SU-DHL-6 (cell line): Measurements from ENCODE around the gene LILRB3.

Source experiments
- H2AFZ ChIP-seq: fragments of 200-600 bp; sonication (generic); 2 replicates; pipeline ENCODE4 v1.6.1; 2014; ENCODE audit warnings: low read depth, mild to moderate bottlenecking, moderate library complexity, mixed read lengths, antibody characterized with exemption, low read length; ENCODE audit not compliant: severe bottlenecking
- H3F3A ChIP-seq: fragments of 200-600 bp; shearing (Covaris generic); 2 replicates; pipeline ENCODE4 v1.6.0; 2016; ENCODE audit warnings: antibody characterized with exemption, mild to moderate bottlenecking; ENCODE audit not compliant: insufficient read depth
- H3K27ac ChIP-seq: fragments of 200-600 bp; sonication (generic); 2 replicates; pipeline ENCODE4 v1.5.1; 2016; ENCODE audit warnings: low read depth, mild to moderate bottlenecking, low read length, moderate library complexity, mixed read lengths
- H3K27me3 ChIP-seq: fragments of 200-600 bp; sonication (generic), shearing (Covaris generic); 2 replicates; pipeline ENCODE4 v1.6.0; 2014; ENCODE audit warnings: mild to moderate bottlenecking, low read length
- H3K36me3 ChIP-seq: fragments of 200-600 bp; sonication (generic); 2 replicates; pipeline ENCODE4 v1.6.1; 2014; ENCODE audit warnings: mild to moderate bottlenecking, low read length, mixed read lengths
- H3K4me2 ChIP-seq: fragments of 300-600, 200-600 bp; shearing (Covaris generic), sonication (generic); 2 replicates; pipeline ENCODE4 v1.6.0; 2014; ENCODE audit warnings: low read length, low read depth, mild to moderate bottlenecking; ENCODE audit not compliant: poor library complexity, severe bottlenecking
- H3K4me3 ChIP-seq: fragments of 200-600 bp; sonication (generic); 2 replicates; pipeline ENCODE4 v1.5.1; 2014; ENCODE audit warnings: antibody characterized with exemption, low read length, mild to moderate bottlenecking, mixed read lengths; ENCODE audit not compliant: insufficient read depth, poor library complexity, severe bottlenecking
- H3K79me2 ChIP-seq: fragments of 200-600 bp; sonication (generic); 2 replicates; pipeline ENCODE4 v1.6.1; 2014; ENCODE audit warnings: mild to moderate bottlenecking, low read length, moderate library complexity; ENCODE audit not compliant: insufficient read depth
- H3K9ac ChIP-seq: fragments of 200-600 bp; sonication (generic); 2 replicates; pipeline ENCODE4 v1.7.0; 2014; ENCODE audit warnings: mild to moderate bottlenecking, low read length
- H3K9me2 ChIP-seq: fragments of 200-600 bp; sonication (generic); replicated peaks from 2 replicates; pipeline ENCODE4 v1.6.1; 2014; ENCODE audit warnings: low read length; ENCODE audit not compliant: insufficient read depth
- H3K9me3 ChIP-seq: fragments of 200-600 bp; sonication (generic); 2 replicates; pipeline ENCODE4 v1.6.1; 2014; ENCODE audit warnings: low read length, mixed read lengths; ENCODE audit not compliant: insufficient read depth
- H4K20me1 ChIP-seq: fragments of 200-600 bp; sonication (generic); 2 replicates; pipeline ENCODE4 v1.6.1; 2014; ENCODE audit warnings: low read depth, mild to moderate bottlenecking, antibody characterized with exemption, low read length, moderate library complexity, mixed read lengths
- CTCF ChIP-seq: fragments of 200-600 bp; sonication (generic); IDR thresholded peaks from one replicate; pipeline ENCODE4 v1.5.1; 2017; ENCODE audit warnings: antibody characterized with exemption, mild to moderate bottlenecking, low read length, moderate library complexity; ENCODE audit not compliant: insufficient read depth, poor library complexity, severe bottlenecking
- EZH2phosphoT487 ChIP-seq: fragments of 200-600 bp; sonication (generic), shearing (Covaris generic); conservative IDR thresholded peaks from 2 replicates; pipeline ENCODE4 v1.6.1; 2018; ENCODE audit warnings: mild to moderate bottlenecking, antibody characterized with exemption, low read length, moderate library complexity, mixed read lengths

The LILRB3 gene

GRCh38 chr19:54256250-54257115 is 33.7 kb upstream of the LILRB3 start:
- H3K4me2 ChIP-seq, result no peak overlapping the region
- no peaks in the 10 kb centered on the region for H3F3A ChIP-seq
- H3K4me3 ChIP-seq, result no peak overlapping the region
- H2AFZ ChIP-seq, result no peak overlapping the region
- no peaks in the 10 kb centered on the region for H4K20me1 ChIP-seq
- H3K79me2 ChIP-seq, result no peaks in the 10 kb centered on the region
- no peak for TF ChIP-seq CTCF
- H3K9ac ChIP-seq, result no peak overlapping the region
- no peaks in the 10 kb centered on the region for H3K9me2 ChIP-seq
- H3K9me3 ChIP-seq, result no peaks in the 10 kb centered on the region
- no peaks in the 10 kb centered on the region for H3K27me3 ChIP-seq
- H3K36me3 ChIP-seq, result no peaks in the 10 kb centered on the region
- no peak overlapping the region for H3K27ac ChIP-seq

- TF ChIP-seq EZH2phosphoT487, result no peak
- TF ChIP-seq CTCF, result no peak
- Histone ChIP-seq H3K9me2 (no peaks in the 10 kb centered on the region), H3K79me2 (no peaks in the 10 kb centered on the region), H3K27me3 (no peaks in the 10 kb centered on the region), H3K4me2 (no peak overlapping the region), H3K4me3 (no peak overlapping the region), H3F3A (no peaks in the 10 kb centered on the region), H3K27ac (no peak overlapping the region), H4K20me1 (no peaks in the 10 kb centered on the region), H3K9me3 (no peaks in the 10 kb centered on the region), H3K36me3 (no peaks in the 10 kb centered on the region), H3K9ac (no peak overlapping the region), H2AFZ (no peak overlapping the region)
These were observed 32.4 kb upstream of the LILRB3 start for GRCh38 chr19:54255105-54255775.

GRCh38 chr19:54254195-54254906 is 31.5 kb upstream of the LILRB3 start:
- Histone ChIP-seq H3K9me3 (no peaks in the 10 kb centered on the region), H3K36me3 (no peaks in the 10 kb centered on the region), H3K4me2 (no peak overlapping the region), H4K20me1 (no peaks in the 10 kb centered on the region), H3K27ac (no peak overlapping the region), H3K9ac (no peak overlapping the region), H3K27me3 (no peaks in the 10 kb centered on the region), H3K4me3 (no peak overlapping the region), H3K79me2 (no peaks in the 10 kb centered on the region), H3K9me2 (no peaks in the 10 kb centered on the region), H2AFZ (no peak overlapping the region), H3F3A (no peaks in the 10 kb centered on the region)
- no peak for TF ChIP-seq EZH2phosphoT487
- TF ChIP-seq CTCF, result no peak
